ENCODE results near the gene SUPT7L.
"Not testable (repeated sequence)": the region's sequence is repeated elsewhere in the genome, so short reads cannot be mapped to it uniquely, and the experiment has no call there.

The SUPT7L gene

GRCh38 chr2:27705851-27706622 is 42.6 kb upstream of the SUPT7L start:
- no peak overlapping the region for H3K9ac ChIP-seq (ENCODE audit: low read length)
- no peak overlapping the region for H3K4me3 ChIP-seq (ENCODE audit: low read length)
- peak overlapping the region; percentile 70 for H3K27ac ChIP-seq (ENCODE audit: low read depth, low read length)
- peaks cover 15% of the 10 kb centered on the region for H3K4me1 ChIP-seq (ENCODE audit: control insufficient read depth, insufficient read depth, low read length)
- no peaks in the 10 kb centered on the region for H3K36me3 ChIP-seq (ENCODE audit: control insufficient read depth, insufficient read depth, low read length)
- H3K27me3 ChIP-seq (ENCODE audit: control insufficient read depth, insufficient read depth, low read length), result no peaks in the 10 kb centered on the region

GRCh38 chr2:27704342-27704876 is 41.0 kb upstream of the SUPT7L start:
- Histone ChIP-seq H3K27me3 (ENCODE audit: control insufficient read depth, insufficient read depth, low read length) (no peaks in the 10 kb centered on the region), H3K4me1 (ENCODE audit: control insufficient read depth, insufficient read depth, low read length) (peaks cover 15% of the 10 kb centered on the region), H3K4me3 (ENCODE audit: low read length) (no peak overlapping the region), H3K9ac (ENCODE audit: low read length) (no peak overlapping the region), H3K27ac (ENCODE audit: low read depth, low read length) (peak overlapping the region; percentile 43), H3K36me3 (ENCODE audit: control insufficient read depth, insufficient read depth, low read length) (no peaks in the 10 kb centered on the region)

GRCh38 chr2:27703638-27704341 is 40.4 kb upstream of the SUPT7L start:
- H3K9ac ChIP-seq (ENCODE audit: low read length), result no peak overlapping the region
- H3K4me1 ChIP-seq (ENCODE audit: control insufficient read depth, insufficient read depth, low read length), result peaks cover 15% of the 10 kb centered on the region
- H3K36me3 ChIP-seq (ENCODE audit: control insufficient read depth, insufficient read depth, low read length), result peaks cover 2% of the 10 kb centered on the region
- no peak overlapping the region for H3K4me3 ChIP-seq (ENCODE audit: low read length)
- H3K27me3 ChIP-seq (ENCODE audit: control insufficient read depth, insufficient read depth, low read length), result no peaks in the 10 kb centered on the region
- H3K27ac ChIP-seq (ENCODE audit: low read depth, low read length), result no peak overlapping the region

- H3K9ac ChIP-seq (ENCODE audit: low read length), result no peak overlapping the region
- peaks cover 2% of the 10 kb centered on the region for H3K36me3 ChIP-seq (ENCODE audit: control insufficient read depth, insufficient read depth, low read length)
- H3K4me1 ChIP-seq (ENCODE audit: control insufficient read depth, insufficient read depth, low read length), result peaks cover 13% of the 10 kb centered on the region
- no peak overlapping the region for H3K4me3 ChIP-seq (ENCODE audit: low read length)
- no peaks in the 10 kb centered on the region for H3K27me3 ChIP-seq (ENCODE audit: control insufficient read depth, insufficient read depth, low read length)
- no peak overlapping the region for H3K27ac ChIP-seq (ENCODE audit: low read depth, low read length)
Observed at GRCh38 chr2:27702302-27702701, 38.9 kb upstream of the SUPT7L start.

- Histone ChIP-seq H3K36me3 (ENCODE audit: control insufficient read depth, insufficient read depth, low read length) (peaks cover 2% of the 10 kb centered on the region), H3K4me1 (ENCODE audit: control insufficient read depth, insufficient read depth, low read length) (peaks cover 13% of the 10 kb centered on the region), H3K27me3 (ENCODE audit: control insufficient read depth, insufficient read depth, low read length) (no peaks in the 10 kb centered on the region), H3K27ac (ENCODE audit: low read depth, low read length) (no peak overlapping the region), H3K4me3 (ENCODE audit: low read length) (no peak overlapping the region), H3K9ac (ENCODE audit: low read length) (no peak overlapping the region)
Observed at GRCh38 chr2:27701676-27702075, 38.3 kb upstream of the SUPT7L start.

GRCh38 chr2:27697660-27698059 is 34.2 kb upstream of the SUPT7L start:
- H3K9ac ChIP-seq (ENCODE audit: low read length), result no peak overlapping the region
- no peak overlapping the region for H3K27ac ChIP-seq (ENCODE audit: low read depth, low read length)
- H3K4me1 ChIP-seq (ENCODE audit: control insufficient read depth, insufficient read depth, low read length), result no peaks in the 10 kb centered on the region
- no peak overlapping the region for H3K4me3 ChIP-seq (ENCODE audit: low read length)
- H3K27me3 ChIP-seq (ENCODE audit: control insufficient read depth, insufficient read depth, low read length), result no peaks in the 10 kb centered on the region
- H3K36me3 ChIP-seq (ENCODE audit: control insufficient read depth, insufficient read depth, low read length), result peaks cover 7% of the 10 kb centered on the region

GRCh38 chr2:27690052-27690451 is 26.6 kb upstream of the SUPT7L start:
- Histone ChIP-seq H3K36me3 (ENCODE audit: control insufficient read depth, insufficient read depth, low read length) (peaks cover 19% of the 10 kb centered on the region), H3K27ac (ENCODE audit: low read depth, low read length) (no peak overlapping the region), H3K27me3 (ENCODE audit: control insufficient read depth, insufficient read depth, low read length) (no peaks in the 10 kb centered on the region), H3K4me1 (ENCODE audit: control insufficient read depth, insufficient read depth, low read length) (no peaks in the 10 kb centered on the region), H3K9ac (ENCODE audit: low read length) (no peak overlapping the region), H3K4me3 (ENCODE audit: low read length) (no peak overlapping the region)

DNA sequence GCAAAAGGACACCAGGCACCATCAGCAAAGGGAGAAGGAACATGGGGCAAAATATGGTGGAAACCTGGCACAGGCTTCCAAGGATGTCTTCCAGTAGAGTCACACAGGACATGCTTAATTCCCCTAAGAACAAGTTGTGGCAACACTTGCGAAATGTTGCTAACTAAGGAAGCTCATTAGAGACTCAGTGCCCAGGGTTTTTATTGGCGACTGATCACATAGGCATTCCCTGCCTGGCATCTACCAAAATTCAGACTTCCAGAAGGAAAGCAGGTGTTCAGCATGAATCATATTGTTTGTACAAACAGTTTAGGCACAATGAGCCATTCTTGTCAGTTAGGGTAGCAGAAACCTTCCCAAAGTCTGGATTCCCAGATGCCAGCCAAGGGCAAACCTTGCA is 26.0 kb upstream of the SUPT7L start:
- no peak overlapping the region for H3K4me3 ChIP-seq (ENCODE audit: low read length)
- no peaks in the 10 kb centered on the region for H3K27me3 ChIP-seq (ENCODE audit: control insufficient read depth, insufficient read depth, low read length)
- H3K4me1 ChIP-seq (ENCODE audit: control insufficient read depth, insufficient read depth, low read length), result no peaks in the 10 kb centered on the region
- H3K9ac ChIP-seq (ENCODE audit: low read length), result no peak overlapping the region
- H3K36me3 ChIP-seq (ENCODE audit: control insufficient read depth, insufficient read depth, low read length), result peaks cover 17% of the 10 kb centered on the region
- no peak overlapping the region for H3K27ac ChIP-seq (ENCODE audit: low read depth, low read length)

DNA sequence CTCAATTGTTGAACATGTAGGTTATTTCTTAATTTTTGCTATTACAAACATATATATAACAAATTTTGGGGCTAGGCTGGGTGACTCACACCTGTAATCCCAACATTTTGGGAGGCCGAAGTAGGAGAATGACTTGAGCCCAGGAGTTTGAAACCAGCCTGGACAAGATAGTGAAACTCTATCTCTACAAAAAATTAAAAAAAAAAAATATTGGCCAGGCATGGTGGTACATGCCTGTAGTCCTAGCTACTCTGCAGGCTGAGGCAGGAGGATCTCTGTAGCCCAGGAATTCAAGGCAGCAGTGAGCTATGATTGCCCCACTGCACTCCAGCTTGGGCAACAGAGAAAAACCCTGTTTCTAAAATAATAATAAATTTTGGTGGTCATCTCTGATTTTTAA is 23.8 kb upstream of the SUPT7L start:
- Histone ChIP-seq H3K27me3 (ENCODE audit: control insufficient read depth, insufficient read depth, low read length) (no peaks in the 10 kb centered on the region), H3K27ac (ENCODE audit: low read depth, low read length) (no peak overlapping the region), H3K9ac (ENCODE audit: low read length) (no peak overlapping the region), H3K4me1 (ENCODE audit: control insufficient read depth, insufficient read depth, low read length) (no peaks in the 10 kb centered on the region), H3K36me3 (ENCODE audit: control insufficient read depth, insufficient read depth, low read length) (peaks cover 17% of the 10 kb centered on the region), H3K4me3 (ENCODE audit: low read length) (no peak overlapping the region)

- no peak overlapping the region for H3K9ac ChIP-seq (ENCODE audit: low read length)
- no peak overlapping the region for H3K27ac ChIP-seq (ENCODE audit: low read depth, low read length)
- no peaks in the 10 kb centered on the region for H3K27me3 ChIP-seq (ENCODE audit: control insufficient read depth, insufficient read depth, low read length)
- no peaks in the 10 kb centered on the region for H3K4me1 ChIP-seq (ENCODE audit: control insufficient read depth, insufficient read depth, low read length)
- H3K4me3 ChIP-seq (ENCODE audit: low read length), result no peak overlapping the region
- H3K36me3 ChIP-seq (ENCODE audit: control insufficient read depth, insufficient read depth, low read length), result peaks cover 23% of the 10 kb centered on the region
Observed at GRCh38 chr2:27685577-27685976, 22.2 kb upstream of the SUPT7L start.

GRCh38 chr2:27685006-27685405 is 21.6 kb upstream of the SUPT7L start:
- H3K4me1 ChIP-seq (ENCODE audit: control insufficient read depth, insufficient read depth, low read length); H3K27ac ChIP-seq (ENCODE audit: low read depth, low read length); H3K9ac ChIP-seq (ENCODE audit: low read length); H3K27me3 ChIP-seq (ENCODE audit: control insufficient read depth, insufficient read depth, low read length); H3K4me3 ChIP-seq (ENCODE audit: low read length): not testable (repeated sequence)
- H3K36me3 ChIP-seq (ENCODE audit: control insufficient read depth, insufficient read depth, low read length), result peaks cover 23% of the 10 kb centered on the region

- Histone ChIP-seq H3K27me3 (ENCODE audit: control insufficient read depth, insufficient read depth, low read length) (no peaks in the 10 kb centered on the region), H3K4me3 (ENCODE audit: low read length) (no peak overlapping the region), H3K9ac (ENCODE audit: low read length) (no peak overlapping the region), H3K36me3 (ENCODE audit: control insufficient read depth, insufficient read depth, low read length) (peaks cover 21% of the 10 kb centered on the region), H3K4me1 (ENCODE audit: control insufficient read depth, insufficient read depth, low read length) (no peaks in the 10 kb centered on the region), H3K27ac (ENCODE audit: low read depth, low read length) (no peak overlapping the region)
Observed at GRCh38 chr2:27683390-27684071, 20.1 kb upstream of the SUPT7L start.

Measured in rectal smooth muscle tissue (tissue), 1 donor.